ENCODE results near the gene SERPINC1.
"Not testable (repeated sequence)": the region's sequence is repeated elsewhere in the genome, so short reads cannot be mapped to it uniquely, and the experiment has no call there.

SERPINC1 gene

GRCh38 chr1:173917149-173917548 is at the start of gene SERPINC1:
Gene SERPINC1 (minus strand): TSS chr1:173917327. CDS start chr1:173917259, 68 bp downstream.
- POLR2A ChIA-PET (ENCODE audit: low non-redundant PET): no interaction called here
- TF ChIP-seq CTCF (conservative IDR thresholded peaks at IDR 0.05; ENCODE audit: low read depth): no peak
- CTCF ChIA-PET: no interaction called here
- H3K27ac ChIP-seq: no peak within 1 kb of the TSS
- DNase-seq (ENCODE audit: low spot score): no peak

GRCh38 chr1:173965896-173966295 is 48.8 kb upstream of the SERPINC1 start:
- H3K27ac ChIP-seq; CTCF ChIA-PET; DNase-seq (ENCODE audit: low spot score); POLR2A ChIA-PET (ENCODE audit: low non-redundant PET): not testable (repeated sequence)

- POLR2A ChIA-PET (ENCODE audit: low non-redundant PET): no interaction called here
- no peak for TF ChIP-seq CTCF (conservative IDR thresholded peaks at IDR 0.05; ENCODE audit: low read depth)
- no peak for DNase-seq (ENCODE audit: low spot score)
- no peak overlapping the region for H3K27ac ChIP-seq
- CTCF ChIA-PET: no interaction called here
These were observed 46.4 kb upstream of the SERPINC1 start for GRCh38 chr1:173963477-173963876.

- ChIA-PET CTCF (interaction anchor here (0.6 kb wide), 2 partner anchors 52 to 177 kb away, joined by 3 read pairs; no protein-coding TSS in a partner anchor), POLR2A (ENCODE audit: low non-redundant PET) (no interaction called here)
- DNase-seq (ENCODE audit: low spot score): no peak
- H3K27ac ChIP-seq: no peak overlapping the region
- no peak for TF ChIP-seq CTCF (conservative IDR thresholded peaks at IDR 0.05; ENCODE audit: low read depth)
These were observed 43.5 kb upstream of the SERPINC1 start for GRCh38 chr1:173960625-173961024.

GRCh38 chr1:173954179-173954578 is 37.1 kb upstream of the SERPINC1 start:
- CTCF ChIA-PET: interaction anchor here (0.6 kb wide), 1 partner anchor 1844 kb away, joined by 4 read pairs; no protein-coding TSS in a partner anchor
- POLR2A ChIA-PET (ENCODE audit: low non-redundant PET): no interaction called here
- no peak for TF ChIP-seq CTCF (conservative IDR thresholded peaks at IDR 0.05; ENCODE audit: low read depth)
- no peak for DNase-seq (ENCODE audit: low spot score)
- H3K27ac ChIP-seq: no peak overlapping the region

GRCh38 chr1:173948594-173948993 is 31.5 kb upstream of the SERPINC1 start:
- H3K27ac ChIP-seq: no peak overlapping the region
- no peak for TF ChIP-seq CTCF (conservative IDR thresholded peaks at IDR 0.05; ENCODE audit: low read depth)

GRCh38 chr1:173946380-173946921 is 29.3 kb upstream of the SERPINC1 start:
- no peak for TF ChIP-seq CTCF (conservative IDR thresholded peaks at IDR 0.05; ENCODE audit: low read depth)
- H3K27ac ChIP-seq: no peak overlapping the region
- POLR2A ChIA-PET (ENCODE audit: low non-redundant PET): interaction anchor here (0.5 kb wide), 1 partner anchor 86 kb away, joined by 3 read pairs; no protein-coding TSS in a partner anchor
- CTCF ChIA-PET: interaction anchor here (0.6 to 0.9 kb wide), 3 partner anchors 23 to 801 kb away, joined by 3 to 4 read pairs (median 3); no protein-coding TSS in a partner anchor
- peak; percentile 48 for DNase-seq (ENCODE audit: low spot score)

More at GRCh38 chr1:173948594-173948993, 31.5 kb upstream of the SERPINC1 start:
- CTCF ChIA-PET: no interaction called here
- no peak for DNase-seq (ENCODE audit: low spot score)
- POLR2A ChIA-PET (ENCODE audit: low non-redundant PET): no interaction called here

Measured in RWPE1 (cell line).